HT1080 (cell line): ENCODE data around the gene RAI1. TPM values are rescaled to one million over a fixed set of nuclear protein-coding genes. Genes with fewer than 3 reads are reported as not detected.

Source experiments
- DNase-seq: peaks from one replicate; pipeline ENCODE4 v3.0.0-alpha.2; 2015; ENCODE audit warnings: low read depth
- total RNA-seq: library from RNA; depleted of rRNA; stranded (reverse); fragments of >200 nt; shearing (Covaris generic); gene quantifications from 2 replicates; pipeline ENCODE4 v1.2.3, GENCODE V29; 2014

The RAI1 gene
- total RNA-seq, 1 experiment from 2014 or later, result 9.5 TPM

DNA sequence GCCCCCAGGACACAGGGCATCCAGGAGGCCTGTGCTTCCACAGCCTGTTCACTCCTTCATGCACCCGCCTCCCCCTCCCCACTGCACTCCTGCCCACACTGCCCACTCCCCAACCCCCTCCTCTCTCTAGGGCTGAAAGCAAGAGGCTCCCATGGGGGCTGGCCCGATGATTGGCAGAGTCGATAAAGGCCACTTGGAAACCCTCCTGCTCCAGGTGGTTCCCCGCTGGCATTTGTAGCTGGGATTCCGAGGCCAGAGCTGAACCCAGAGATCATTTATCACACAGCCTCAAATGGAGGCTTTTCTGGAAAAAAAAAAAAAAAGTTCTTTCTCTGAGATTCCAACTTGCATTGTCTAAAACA is 81.5 kb downstream of the RAI1 start:
- no peak for DNase-seq

DNA sequence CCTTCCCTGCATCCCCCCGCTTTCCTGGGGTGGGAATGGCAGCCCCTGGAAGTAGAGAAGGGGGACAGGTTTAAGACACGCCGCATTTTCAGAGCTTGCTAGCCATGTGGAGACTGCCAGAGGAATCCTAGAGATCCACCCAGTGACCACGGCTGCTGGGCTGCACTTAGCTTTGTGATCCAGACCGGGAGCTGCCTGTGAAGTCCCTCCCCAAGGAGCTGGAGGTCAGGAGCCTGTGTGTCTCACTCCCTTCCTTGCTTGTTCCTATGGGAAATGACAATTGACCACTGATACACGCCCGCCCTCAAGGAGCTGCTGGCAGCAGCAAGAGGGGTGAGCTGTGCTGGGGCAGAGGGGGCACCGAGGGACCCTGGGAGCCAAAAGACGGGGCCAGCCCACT is 81.9 kb downstream of the RAI1 start:
- no peak for DNase-seq

DNA sequence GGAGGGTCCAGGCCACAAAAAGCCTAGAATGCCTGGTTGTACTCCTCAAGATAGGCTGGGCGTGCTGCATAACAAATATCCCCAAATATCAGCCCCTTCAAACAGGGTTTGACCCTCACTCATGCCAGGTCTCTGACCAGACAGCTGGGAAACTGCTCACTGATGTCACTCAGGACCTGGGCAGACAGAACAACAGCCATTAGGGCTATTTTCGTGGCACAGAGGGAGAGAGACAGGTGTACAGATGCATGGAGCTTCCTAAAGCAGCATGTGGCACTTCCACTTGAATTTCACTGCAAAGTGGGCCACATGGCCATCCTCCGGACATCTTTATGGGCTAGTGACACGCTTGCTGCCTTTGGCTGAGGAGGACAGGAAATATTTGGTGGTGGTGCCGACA is 82.5 kb downstream of the RAI1 start:
- DNase-seq, result no peak

DNA sequence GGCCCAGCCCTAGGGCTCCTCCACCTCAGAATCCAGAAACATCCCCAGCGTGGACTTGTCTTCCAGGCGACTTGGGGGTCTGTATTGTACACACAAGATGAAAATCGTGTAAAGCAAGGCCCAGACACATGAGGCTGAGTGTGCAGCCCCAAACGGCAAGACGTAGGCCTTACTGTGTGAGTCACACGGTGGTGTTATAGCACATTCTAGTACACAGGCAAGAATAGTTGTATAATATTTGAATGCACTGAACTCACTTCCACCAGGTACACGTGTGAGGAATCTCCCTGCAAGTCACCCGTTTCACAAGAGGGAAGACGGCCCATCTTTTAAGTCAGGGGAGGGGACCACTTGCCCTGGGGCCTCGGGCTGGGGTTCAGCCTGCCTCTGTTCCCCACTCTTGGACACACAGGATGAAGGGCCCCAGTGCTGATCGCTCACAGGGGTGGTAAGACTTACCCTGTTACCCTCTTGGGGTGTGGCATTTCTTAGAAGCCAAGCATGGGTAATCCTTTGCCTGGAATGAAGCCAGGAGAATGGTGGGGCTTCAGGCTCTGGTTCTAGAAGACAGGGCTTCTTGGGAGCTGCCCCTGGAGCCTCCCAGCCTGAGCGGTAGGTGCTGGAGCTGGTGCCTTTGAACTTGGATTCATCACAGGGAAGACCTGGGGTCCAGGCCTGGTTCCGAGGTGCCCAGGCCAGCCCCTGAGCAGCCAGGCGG is 84.3 kb downstream of the RAI1 start:
- DNase-seq, result no peak

DNA sequence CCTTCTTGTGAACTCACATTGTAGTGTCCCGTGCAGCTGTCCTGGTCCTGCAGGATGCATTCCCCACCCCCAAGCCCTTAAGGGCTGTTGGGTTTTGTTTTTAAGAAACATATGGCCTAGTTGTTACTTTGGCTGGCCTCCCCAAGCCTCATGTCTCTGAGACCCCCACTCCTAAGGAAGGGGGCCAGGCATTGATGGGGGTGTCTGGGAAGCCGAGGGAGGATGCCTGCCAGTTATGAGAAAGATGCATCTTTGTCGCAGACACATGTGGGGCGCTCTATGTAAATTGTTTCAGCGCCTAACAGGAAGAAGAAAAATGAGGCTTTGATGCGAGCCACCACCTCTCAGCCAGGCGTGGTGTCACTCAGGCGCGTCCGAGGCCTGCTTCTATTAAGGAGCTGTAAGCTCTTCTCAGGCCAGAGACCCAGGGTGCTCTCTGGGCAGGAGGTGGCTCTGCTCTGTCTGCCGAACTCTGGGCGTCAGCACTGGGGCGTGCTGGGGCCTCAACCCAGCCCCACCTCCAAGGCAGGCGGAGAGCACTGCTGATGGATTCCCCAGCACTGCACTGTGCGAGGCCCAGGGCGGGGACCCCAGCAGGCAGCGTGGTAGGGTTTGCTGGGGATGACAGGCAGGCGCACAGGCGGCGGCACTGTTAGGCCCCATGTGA is 85.0 kb downstream of the RAI1 start:
- DNase-seq, result no peak

DNA sequence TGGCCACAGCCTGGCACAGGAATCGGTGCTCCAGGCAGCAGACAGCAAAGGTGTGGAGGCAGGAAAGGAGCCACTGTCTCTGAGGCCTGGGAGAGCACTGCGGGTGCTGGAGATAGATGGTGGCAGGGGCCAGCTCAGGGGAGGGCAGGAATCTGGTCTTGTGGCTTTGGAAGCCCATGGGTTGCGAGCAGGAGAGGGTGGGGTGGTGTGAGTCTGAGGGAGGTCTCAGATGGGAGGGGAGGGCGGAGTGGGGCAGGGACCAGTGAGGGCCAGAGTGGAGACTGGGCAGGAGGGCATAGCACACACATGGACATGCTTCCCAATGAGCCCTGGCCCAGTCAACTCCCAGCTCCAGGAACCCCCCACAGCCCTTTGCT is 85.5 kb downstream of the RAI1 start:
- no peak for DNase-seq

DNA sequence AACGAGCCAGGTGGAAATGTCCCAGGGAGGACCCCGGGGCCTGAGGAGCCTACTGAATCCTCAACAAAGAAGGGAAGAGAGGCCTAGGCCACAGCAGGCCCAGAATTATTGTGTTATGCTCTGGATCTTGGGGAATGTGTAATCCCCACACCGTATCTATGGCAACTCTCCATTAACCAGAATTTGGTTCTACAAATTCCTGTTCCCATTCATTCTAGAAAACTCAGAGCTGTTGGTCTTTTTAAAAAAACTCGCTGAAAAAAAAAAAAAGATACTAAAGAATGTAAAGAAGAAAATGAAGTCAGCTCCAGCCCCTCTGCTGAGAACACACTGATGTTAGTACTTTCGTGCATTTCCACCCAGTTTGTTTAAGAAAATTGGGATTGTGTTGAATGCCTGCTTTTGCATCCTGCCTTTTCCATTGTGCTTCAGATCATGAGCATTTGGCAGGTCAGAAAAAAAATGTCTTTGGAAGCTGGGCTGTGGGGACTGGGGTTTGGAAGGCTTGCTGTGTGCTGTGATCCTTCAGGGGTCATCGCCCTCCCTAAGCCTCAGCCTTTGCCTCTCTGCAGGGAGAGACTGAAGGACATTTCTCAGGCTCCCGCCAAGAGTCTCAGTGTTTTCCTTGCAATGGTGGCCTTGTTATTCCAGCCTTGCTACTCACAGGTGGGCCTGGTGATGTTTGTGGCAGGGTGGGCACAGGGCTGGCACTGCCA is 86.1 kb downstream of the RAI1 start:
- no peak for DNase-seq

DNA sequence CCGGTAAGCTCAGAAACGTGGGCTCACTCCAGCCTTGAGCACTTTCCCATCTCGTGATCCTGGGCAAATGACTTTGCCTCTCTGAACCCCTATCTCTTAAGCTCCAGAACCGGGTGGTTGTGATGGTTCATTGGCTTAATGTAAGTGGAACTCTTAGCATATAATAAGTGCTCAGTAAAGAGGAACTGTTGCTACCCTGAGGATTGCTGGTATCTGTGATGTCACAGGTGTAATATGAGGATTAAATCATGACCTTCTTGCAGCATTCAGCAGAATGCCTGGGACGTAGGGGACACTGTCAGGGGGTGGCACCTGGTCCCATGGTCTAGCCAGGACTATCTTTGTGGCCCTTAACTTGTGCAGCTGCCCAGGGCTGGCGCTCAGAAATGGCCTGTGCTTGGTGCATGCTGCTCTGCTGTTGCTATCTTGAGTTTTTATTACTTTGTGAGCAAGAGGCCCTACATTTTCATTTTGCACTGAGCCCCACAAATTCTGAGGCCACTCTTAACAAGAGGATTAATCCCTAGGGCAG is 86.7 kb downstream of the RAI1 start:
- no peak for DNase-seq

DNA sequence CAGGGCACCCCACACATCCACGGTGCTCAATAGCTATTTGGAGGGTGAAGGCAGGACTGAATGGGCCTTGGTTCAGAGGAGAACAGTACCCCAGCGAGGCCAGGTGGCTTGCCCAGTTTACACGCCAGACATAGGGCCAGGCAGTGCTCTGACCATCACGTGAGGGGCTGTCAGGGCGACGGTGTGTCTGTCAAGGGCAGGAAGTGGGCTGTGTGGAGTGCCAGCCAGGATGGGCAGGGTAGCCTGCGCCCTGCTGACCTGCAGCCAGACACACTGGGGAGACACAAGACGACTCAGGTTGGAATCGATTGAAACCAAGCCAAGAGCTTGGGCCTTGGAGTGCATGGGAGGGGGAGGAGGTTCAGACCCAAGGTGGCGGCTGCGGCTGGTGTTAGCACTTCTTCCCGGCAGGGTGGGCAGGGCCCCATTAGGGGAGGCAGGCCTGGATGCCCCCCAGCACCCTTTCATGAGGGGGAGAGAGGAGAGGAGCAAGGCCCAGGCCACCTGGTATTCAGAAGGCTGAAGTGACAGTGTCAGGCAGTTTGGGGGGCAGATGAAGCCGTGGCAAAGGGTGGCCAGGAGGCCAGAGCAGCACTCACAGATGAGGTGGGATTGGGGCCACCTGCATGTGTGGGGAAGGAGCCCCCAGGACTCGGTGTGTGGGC is 87.3 kb downstream of the RAI1 start:
- DNase-seq, result peak; percentile 23

DNA sequence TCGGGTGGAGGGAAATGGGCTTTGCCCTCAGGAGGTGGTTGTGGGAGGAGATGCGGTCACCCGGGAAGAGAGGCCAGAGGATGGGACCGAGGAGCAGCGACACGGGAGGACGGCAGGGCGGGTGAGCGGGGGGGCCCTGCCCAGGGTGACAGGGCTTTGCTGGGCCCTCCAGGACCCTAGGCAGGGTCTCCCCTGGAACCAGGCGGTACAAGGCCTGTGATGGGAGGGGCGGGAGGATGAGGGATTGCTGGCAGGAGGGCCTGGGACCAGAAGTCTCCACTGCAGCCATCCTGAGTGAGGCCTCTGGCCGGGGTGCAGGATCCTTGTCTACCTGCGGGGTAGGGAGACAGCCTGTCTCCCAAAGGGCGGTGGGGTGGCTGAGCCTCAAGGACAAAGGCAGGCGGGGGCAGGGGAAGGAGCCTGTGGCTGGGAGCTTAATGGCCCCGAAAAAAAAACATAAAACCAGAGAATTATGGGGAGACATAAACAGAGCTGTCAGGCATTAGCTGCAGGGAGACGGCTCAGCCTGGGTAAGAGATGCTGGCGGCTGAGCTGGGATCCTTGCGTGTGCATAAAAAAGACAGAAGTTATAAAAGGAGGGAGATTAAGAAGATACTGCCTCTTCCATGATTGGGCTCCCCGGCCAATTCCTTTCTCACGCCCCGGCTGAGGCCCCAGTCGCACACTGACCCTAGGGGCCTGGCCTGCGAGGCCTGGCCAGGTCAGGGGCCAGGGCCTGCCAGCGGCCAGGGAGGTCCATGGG is 88.8 kb downstream of the RAI1 start:
- DNase-seq, result no peak

DNA sequence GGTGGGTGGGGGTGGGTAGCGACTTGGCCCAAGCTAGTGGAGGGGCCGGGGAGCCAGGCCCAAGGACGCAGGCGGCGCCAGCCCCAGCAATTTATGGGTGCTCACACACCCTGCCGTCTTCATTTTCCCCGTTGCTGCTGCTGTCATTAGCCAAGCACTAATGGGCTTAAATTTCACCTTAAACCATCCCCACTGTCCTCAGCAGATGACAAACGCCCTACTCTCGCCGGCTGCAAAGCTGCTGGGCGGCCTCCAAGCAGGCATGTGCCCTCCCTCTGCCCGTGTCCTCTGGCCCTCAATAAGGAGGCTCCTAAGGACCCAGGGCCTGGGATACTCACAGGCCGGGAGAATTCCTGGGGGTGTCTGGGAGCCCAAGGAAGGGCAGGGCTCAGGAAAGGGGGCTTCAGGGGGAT is 89.4 kb downstream of the RAI1 start:
- no peak for DNase-seq

DNA sequence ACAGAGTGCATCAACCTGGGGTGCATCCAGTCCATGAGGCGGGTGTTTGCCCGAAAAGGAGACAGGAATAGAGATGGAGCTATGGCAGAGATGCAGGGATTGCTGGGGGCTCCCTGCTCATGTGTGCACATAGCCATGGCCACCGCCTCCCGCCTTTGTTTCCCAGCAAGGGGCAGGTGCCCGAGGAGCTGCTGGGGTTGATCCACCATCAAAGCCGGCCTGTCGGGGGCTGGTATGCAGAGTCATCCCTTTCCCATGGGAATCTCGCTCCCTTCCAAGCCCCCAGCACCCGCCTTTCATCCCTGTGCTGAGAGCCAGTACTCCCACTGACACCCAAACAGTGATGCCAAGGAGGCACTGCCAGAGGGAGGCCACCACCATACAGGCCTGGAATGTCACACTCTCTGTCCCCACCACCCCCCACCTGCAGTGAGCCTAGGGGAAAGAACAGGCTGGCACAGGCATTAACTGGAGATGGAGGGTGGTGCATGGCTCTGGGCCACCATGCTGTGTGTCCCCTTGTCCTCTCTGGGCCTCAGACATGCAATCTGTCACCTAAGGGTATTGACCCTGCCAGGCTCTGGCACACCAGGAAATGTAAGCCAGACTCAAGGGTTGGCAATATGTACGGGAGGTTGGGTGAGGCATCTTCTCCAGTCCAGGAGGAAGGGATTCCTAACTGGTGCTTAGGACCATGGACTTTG is 90.4 kb downstream of the RAI1 start:
- no peak for DNase-seq

DNA sequence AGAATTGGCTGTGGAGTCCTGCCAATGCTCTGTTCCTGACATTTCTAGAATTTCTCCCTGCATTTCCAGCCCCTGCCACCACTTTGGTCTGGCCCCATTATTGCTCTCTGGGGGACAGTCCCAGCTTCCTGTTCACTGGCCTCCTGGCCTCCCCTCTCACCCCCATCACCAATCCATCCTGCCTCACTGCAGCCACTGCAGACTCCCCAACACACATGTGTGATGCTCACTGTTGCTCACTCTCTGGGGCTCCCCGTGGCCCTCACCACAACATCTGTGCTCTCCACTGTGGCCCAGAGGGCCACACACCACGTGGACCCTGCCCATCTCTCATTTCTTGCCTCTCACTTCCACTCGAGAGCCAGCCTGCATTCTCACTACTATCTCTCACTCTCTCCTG is 91.0 kb downstream of the RAI1 start:
- DNase-seq, result no peak

DNA sequence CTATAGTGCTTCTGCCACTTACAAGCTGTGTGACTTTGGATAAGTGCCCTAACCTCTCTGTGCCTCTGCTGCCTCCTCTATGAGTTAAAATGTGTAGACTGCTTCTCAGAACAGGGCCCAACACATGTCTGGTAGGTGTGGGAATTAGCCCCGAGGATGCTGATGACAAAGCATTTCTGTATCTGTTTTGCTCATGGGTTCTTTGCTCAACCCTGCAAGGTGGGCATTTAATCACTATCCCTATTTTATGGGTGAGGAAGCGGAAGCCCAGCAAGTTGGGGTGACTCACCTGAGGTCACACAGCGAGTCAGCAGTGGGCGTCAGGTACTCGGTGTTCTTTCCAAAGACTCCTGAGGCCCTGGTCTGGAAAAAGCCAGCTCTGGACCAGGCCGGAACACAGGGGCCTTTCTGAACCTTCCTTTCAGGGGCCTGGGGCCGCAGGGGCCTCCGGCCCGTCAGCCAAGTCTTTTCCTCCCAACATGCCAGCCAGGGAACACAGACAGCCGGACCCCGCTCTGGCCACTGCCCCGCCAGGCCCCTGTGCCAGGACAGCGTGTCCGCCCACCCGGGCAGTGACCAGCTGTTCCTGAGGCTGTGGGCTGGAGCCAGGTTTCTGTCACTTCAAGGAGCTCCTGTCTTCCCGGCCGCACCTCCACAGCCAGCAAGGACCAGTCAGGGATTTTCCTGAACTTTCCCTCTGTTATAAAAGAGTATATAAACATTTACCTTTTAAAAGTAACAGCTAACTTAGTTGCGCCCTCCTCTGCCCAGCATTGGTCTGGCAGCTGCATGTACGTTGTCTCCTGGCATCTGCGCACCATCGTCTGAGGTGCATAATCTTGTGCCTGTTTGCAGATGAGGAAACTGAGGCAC is 93.0 kb downstream of the RAI1 start:
- DNase-seq, result peak; percentile 35

DNA sequence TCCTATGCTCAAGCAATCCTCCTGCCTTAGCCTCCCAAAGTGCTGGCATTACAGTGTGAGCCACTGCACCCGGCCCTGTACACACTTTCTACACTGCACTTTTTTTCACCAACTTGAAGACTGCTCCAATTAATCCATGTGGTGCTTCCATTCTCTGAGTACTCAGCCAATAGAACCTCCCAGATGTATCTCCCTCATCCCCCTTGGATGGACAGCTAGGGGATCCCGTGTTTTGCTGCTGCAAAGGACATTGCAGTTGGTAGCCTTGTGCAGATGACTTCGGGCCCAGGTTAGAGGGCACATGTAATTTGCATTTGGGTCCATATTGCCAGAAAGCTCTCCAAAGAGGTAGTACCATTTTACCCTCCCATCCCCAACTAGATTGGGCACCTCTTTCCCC is 95.6 kb downstream of the RAI1 start:
- DNase-seq, result no peak

DNA sequence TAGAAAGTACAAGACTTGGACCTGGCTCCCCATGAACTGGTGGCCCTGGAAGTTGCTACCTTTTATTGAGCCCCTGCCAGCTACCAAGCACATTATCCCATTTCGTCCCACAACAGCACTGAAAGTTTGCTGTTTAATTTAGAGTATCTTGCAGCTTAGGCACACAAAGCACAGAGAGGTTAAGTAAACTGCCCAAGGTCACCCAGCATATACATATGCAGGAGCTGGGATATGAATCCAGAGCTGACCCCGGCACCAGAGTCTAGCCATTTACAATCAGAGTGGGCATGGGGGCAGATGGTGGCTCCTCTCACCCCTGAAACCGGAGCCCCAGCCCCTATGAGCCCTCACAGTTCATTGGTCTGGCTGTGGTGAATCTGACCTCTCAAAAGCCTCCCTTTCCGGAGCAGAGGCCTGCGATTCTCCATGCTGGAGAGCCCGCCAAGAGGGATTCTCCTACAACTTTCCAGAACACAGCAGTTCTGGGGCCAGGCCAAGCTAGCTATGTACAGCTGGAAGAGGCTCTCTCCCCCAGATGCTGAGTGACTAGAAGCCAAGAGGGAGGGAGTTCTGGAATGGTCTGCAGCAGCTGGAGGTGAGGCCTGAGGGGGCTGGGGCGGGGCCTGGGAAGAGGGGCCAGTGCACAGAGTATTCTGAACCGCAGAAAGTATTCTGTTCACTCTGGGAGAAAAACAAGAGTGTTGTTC is 97.2 kb downstream of the RAI1 start:
- DNase-seq, result no peak

DNA sequence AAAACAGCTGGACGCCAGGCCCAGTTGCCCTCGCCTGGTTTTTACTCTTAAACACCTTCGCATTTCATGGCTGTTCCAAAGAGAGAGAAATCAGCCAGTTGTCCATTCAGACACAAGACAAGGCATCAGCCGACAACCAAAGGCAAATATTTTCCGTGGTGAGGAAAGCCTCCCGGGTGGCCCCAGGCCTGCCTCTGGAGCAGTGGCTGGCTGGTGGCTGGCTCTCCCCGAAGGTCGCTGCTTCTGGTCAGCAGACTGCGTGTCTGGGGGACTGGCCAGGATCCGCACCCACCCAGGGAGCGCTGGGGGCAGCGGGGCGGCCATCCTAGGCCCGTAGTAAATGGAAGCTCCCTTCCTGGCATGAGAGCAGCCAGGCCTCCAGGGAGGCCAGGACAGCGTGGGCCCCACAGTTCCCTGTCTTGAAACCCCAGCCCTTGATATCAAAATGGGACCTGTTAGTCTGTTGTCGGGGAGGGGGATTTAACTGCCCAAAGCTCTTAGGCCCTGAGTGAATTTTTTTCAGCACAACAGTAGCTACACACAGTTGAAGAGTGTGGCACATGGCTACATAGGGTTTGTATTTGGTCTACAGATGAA is 97.9 kb downstream of the RAI1 start:
- DNase-seq, result no peak

DNA sequence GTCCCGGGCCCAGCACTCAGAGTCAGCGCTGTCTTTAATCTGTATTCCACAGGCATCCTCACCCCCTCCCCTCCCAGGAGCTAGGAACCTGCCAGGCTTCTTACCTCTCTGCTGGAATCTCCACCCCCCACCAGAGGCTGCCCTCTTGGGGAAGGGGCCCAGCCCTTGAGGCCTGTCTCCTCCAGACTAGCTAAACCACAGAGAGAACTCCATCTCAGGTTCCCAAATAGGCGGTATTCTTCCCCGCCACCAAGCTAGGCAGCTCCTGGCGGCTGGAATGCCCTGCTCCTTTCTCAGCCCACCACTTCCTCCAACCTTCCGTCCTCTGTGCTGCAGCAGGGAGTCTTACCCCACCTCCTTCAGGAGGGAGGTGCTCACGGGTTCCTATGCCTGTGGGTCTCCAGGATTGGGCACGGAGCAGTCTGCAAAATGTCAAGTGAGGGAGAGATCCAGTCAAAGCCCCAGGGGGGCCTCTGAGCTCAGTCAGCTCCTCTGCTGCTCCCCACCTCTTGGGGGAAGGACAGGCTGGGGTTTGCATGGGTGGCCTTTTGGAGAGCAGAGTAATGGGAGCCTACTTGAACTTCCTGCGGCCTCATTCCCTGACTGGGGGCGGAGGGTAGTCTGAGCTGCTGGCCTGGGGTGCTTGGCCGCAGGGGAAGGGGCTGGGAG is 99.8 kb downstream of the RAI1 start:
- peak; percentile 52 for DNase-seq
